WTC11 (cell line): ENCODE data around the gene MALAT1. TPM values are rescaled to one million over a fixed set of nuclear protein-coding genes. Genes with fewer than 3 reads are reported as not detected.
A peak's percentile ranks its signal among the peaks of the same experiment; 100 is the strongest.

Experiments
- ATAC-seq: fragments of 200-7000 bp; cut with Tn5 transposase; 2 replicates; pipeline ENCODE4 v1.10.0; 2021; ENCODE audit warnings: mild to moderate bottlenecking, moderate library complexity
- CTCF ChIA-PET: fragments of 300-600 bp; sonication (Branson Sonifier 250); formaldehyde crosslinking; loops from one replicate; lab custom pipeline; 2021; ENCODE audit warnings: antibody characterized with exemption; lab: Charles Lee
- POLR2A ChIA-PET: fragments of 350-600 bp; sonication (Branson Sonifier 250); formaldehyde crosslinking; loops from one replicate; lab custom pipeline; 2021; ENCODE audit warnings: antibody characterized with exemption; lab: Charles Lee
- DNase-seq: peaks from one replicate; pipeline ENCODE4 v3.0.0; 2021; ENCODE audit warnings: low spot score
- H3K27ac Mint-ChIP-seq: 2 replicates; pipeline ENCODE4 v1.8.0; 2021; ENCODE audit warnings: mixed read lengths
- H3K27me3 Mint-ChIP-seq: 2 replicates; pipeline ENCODE4 v1.8.0; 2021; ENCODE audit warnings: low read depth, mild to moderate bottlenecking, moderate library complexity, mixed read lengths
- H3K36me3 Mint-ChIP-seq: 2 replicates; pipeline ENCODE4 v1.8.0; 2021; ENCODE audit warnings: mixed read lengths
- H3K4me1 Mint-ChIP-seq: 2 replicates; pipeline ENCODE4 v1.8.0; 2022; ENCODE audit warnings: mixed read lengths
- H3K4me3 Mint-ChIP-seq: 2 replicates; pipeline ENCODE4 v1.8.0; 2021; ENCODE audit warnings: mild to moderate bottlenecking, moderate library complexity, mixed read lengths
- H3K9me3 Mint-ChIP-seq: 2 replicates; pipeline ENCODE4 v1.8.0; 2021; ENCODE audit warnings: mixed read lengths
- ATF1 ChIP-seq: sonication (generic); formaldehyde crosslinking; IDR thresholded peaks from 2 replicates; pipeline ENCODE4 v1.8.1; 2023; ENCODE audit warnings: mild to moderate bottlenecking, moderate library complexity, missing genetic modification reagents
- EMX1 ChIP-seq: fragments of 250-450 bp; sonication (Bioruptor Pico); IDR thresholded peaks from 2 replicates; pipeline ENCODE4 v1.8.0; 2021; ENCODE audit warnings: mild to moderate bottlenecking
- ESRRA ChIP-seq: sonication (generic); formaldehyde crosslinking; IDR thresholded peaks from 2 replicates; pipeline ENCODE4 v1.8.1; 2022; ENCODE audit warnings: mild to moderate bottlenecking, missing genetic modification reagents, borderline replicate concordance
- FOXJ3 ChIP-seq: sonication (generic); formaldehyde crosslinking; IDR thresholded peaks from 2 replicates; pipeline ENCODE4 v1.9.0; 2021; ENCODE audit warnings: missing genetic modification reagents, mild to moderate bottlenecking, borderline replicate concordance
- NR1H2 ChIP-seq: sonication (generic); formaldehyde crosslinking; IDR thresholded peaks from 2 replicates; pipeline ENCODE4 v1.9.0; 2021; ENCODE audit warnings: mild to moderate bottlenecking, moderate library complexity, missing genetic modification reagents
- NR2C2 ChIP-seq: sonication (generic); formaldehyde crosslinking; IDR thresholded peaks from 2 replicates; pipeline ENCODE4 v1.8.0; 2022; ENCODE audit warnings: mild to moderate bottlenecking, missing genetic modification reagents
- PRRX2 ChIP-seq: fragments of 250-450 bp; sonication (Bioruptor Pico); IDR thresholded peaks from 2 replicates; pipeline ENCODE4 v1.8.0; 2021; ENCODE audit warnings: mild to moderate bottlenecking
- RELA ChIP-seq: sonication (generic); formaldehyde crosslinking; IDR thresholded peaks from 2 replicates; pipeline ENCODE4 v1.8.1; 2022; ENCODE audit warnings: missing genetic modification reagents, mild to moderate bottlenecking, borderline replicate concordance
- TEAD1 ChIP-seq: sonication (generic); formaldehyde crosslinking; IDR thresholded peaks from 2 replicates; pipeline ENCODE4 v1.8.0; 2022; ENCODE audit warnings: mild to moderate bottlenecking, missing genetic modification reagents
- TEAD4 ChIP-seq: sonication (generic); formaldehyde crosslinking; IDR thresholded peaks from 2 replicates; pipeline ENCODE4 v1.8.0; 2022; ENCODE audit warnings: mild to moderate bottlenecking, missing genetic modification reagents
- ZNF121 ChIP-seq: sonication (generic); formaldehyde crosslinking; IDR thresholded peaks from 2 replicates; pipeline ENCODE4 v1.8.0; 2023; ENCODE audit warnings: missing genetic modification reagents
- ZNF416 ChIP-seq: fragments of 250-450 bp; sonication (Bioruptor Pico); IDR thresholded peaks from 2 replicates; pipeline ENCODE4 v1.9.0; 2021; ENCODE audit warnings: mild to moderate bottlenecking, inconsistent platforms
- ZNF423 ChIP-seq: fragments of 250-450 bp; sonication (Bioruptor Pico); IDR thresholded peaks from 2 replicates; pipeline ENCODE4 v2.1.2; 2022; ENCODE audit warnings: mild to moderate bottlenecking, moderate library complexity
- ZNF671 ChIP-seq: fragments of 250-450 bp; sonication (Bioruptor Pico); IDR thresholded peaks from 2 replicates; pipeline ENCODE4 v1.8.0; 2021; ENCODE audit warnings: mild to moderate bottlenecking
- total RNA-seq: library from RNA; stranded (reverse); gene quantifications from 3 replicates; pipeline ENCODE4 v1.2.3, GENCODE V29; 2021
- TF ChIP-seq, protein P1 (sequence below): sonication (generic); formaldehyde crosslinking; IDR thresholded peaks from 2 replicates; pipeline ENCODE4 v1.8.0; 2023; ENCODE audit warnings: missing genetic modification reagents, mild to moderate bottlenecking, borderline replicate concordance
- TF ChIP-seq, protein P2 (sequence below): fragments of 250-450 bp; sonication (Bioruptor Pico); IDR thresholded peaks from 2 replicates; pipeline ENCODE4 v2.1.2; 2022; ENCODE audit warnings: mild to moderate bottlenecking, moderate library complexity
- TF ChIP-seq, protein P3 (sequence below): sonication (generic); formaldehyde crosslinking; IDR thresholded peaks from 2 replicates; pipeline ENCODE4 v1.8.0; 2022; ENCODE audit warnings: mild to moderate bottlenecking, missing genetic modification reagents
- TF ChIP-seq, protein P4 (sequence below): sonication (generic); formaldehyde crosslinking; IDR thresholded peaks from 2 replicates; pipeline ENCODE4 v1.8.1; 2023; ENCODE audit warnings: mild to moderate bottlenecking, missing genetic modification reagents, moderate library complexity
- TF ChIP-seq, protein P5 (sequence below): sonication (generic); formaldehyde crosslinking; IDR thresholded peaks from 2 replicates; pipeline ENCODE4 v1.8.1; 2022; ENCODE audit warnings: mild to moderate bottlenecking, missing genetic modification reagents, moderate library complexity, borderline replicate concordance
- TF ChIP-seq, protein P6 (sequence below): sonication (generic); formaldehyde crosslinking; IDR thresholded peaks from 2 replicates; pipeline ENCODE4 v1.8.0; 2022; ENCODE audit warnings: missing genetic modification reagents

Gene MALAT1
- total RNA-seq, 1 experiment from 2014 or later = 1,830 TPM

DNA sequence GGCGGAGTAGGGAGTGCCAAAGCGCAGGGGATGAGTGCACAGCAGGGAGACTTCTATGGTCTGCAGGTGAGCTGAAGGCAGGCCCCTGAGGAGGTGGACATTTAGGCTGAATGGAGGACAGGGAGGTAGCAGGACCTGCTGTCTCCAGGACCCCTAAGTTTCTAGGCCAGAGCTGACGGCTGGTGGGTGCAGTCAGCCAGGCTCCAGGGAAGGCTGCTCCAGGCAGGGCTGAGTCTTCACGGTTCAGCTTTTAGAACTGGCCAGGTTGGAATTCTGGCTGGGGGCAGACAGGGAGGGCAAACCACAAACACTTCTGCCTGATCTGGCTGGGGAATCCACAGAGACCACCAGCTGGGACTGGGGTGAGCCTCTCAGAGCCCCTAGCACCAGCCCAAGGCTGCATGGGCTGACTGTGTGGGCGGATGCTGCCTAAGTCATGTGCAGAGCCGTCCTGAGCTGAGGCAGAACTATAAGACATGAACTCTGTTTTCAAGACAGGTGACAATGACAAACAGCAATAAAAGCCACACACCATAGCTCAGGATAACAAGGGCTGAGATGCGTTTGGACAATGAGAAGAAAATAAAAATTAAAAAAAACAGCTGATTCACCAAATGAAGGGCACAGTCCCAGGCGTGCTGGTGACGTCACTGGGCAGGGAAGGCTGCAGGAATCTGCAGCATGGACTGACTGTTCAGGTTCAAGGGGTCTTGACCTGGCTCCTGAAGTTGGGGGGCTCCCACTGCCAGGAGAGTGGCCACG, 10.4 kb upstream of the MALAT1 start:
- peak; percentile 1; the same call in 1 of the 2 replicates for ATAC-seq
- Mint-ChIP-seq H3K9me3 (no peaks in the 10 kb centered on the region), H3K4me1 (peaks cover 91% of the 10 kb centered on the region), H3K27me3 (peaks cover 4% of the 10 kb centered on the region), H3K27ac (peak overlapping the region; percentile 100), H3K36me3 (no peaks in the 10 kb centered on the region), H3K4me3 (peak overlapping the region; percentile 62)
- POLR2A ChIA-PET = interaction anchor here (0.9 to 11.6 kb wide), 10 partner anchors 11 to 172 kb away, joined by 3 to 502 read pairs (median 16); partner anchors contain the start of genes MALAT1 and NEAT1
- TF ChIP-seq, protein P1, sequence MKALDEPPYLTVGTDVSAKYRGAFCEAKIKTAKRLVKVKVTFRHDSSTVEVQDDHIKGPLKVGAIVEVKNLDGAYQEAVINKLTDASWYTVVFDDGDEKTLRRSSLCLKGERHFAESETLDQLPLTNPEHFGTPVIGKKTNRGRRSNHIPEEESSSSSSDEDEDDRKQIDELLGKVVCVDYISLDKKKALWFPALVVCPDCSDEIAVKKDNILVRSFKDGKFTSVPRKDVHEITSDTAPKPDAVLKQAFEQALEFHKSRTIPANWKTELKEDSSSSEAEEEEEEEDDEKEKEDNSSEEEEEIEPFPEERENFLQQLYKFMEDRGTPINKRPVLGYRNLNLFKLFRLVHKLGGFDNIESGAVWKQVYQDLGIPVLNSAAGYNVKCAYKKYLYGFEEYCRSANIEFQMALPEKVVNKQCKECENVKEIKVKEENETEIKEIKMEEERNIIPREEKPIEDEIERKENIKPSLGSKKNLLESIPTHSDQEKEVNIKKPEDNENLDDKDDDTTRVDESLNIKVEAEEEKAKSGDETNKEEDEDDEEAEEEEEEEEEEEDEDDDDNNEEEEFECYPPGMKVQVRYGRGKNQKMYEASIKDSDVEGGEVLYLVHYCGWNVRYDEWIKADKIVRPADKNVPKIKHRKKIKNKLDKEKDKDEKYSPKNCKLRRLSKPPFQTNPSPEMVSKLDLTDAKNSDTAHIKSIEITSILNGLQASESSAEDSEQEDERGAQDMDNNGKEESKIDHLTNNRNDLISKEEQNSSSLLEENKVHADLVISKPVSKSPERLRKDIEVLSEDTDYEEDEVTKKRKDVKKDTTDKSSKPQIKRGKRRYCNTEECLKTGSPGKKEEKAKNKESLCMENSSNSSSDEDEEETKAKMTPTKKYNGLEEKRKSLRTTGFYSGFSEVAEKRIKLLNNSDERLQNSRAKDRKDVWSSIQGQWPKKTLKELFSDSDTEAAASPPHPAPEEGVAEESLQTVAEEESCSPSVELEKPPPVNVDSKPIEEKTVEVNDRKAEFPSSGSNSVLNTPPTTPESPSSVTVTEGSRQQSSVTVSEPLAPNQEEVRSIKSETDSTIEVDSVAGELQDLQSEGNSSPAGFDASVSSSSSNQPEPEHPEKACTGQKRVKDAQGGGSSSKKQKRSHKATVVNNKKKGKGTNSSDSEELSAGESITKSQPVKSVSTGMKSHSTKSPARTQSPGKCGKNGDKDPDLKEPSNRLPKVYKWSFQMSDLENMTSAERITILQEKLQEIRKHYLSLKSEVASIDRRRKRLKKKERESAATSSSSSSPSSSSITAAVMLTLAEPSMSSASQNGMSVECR (CRISPR knock-in tag) = 0 out of 2 replicates have a peak, but pooled peaks have one; percentile 60
- TF ChIP-seq ZNF423 (CRISPR knock-in tag) = peak; percentile 71; the same call in 1 of the 2 replicates
- TF ChIP-seq, protein P2, sequence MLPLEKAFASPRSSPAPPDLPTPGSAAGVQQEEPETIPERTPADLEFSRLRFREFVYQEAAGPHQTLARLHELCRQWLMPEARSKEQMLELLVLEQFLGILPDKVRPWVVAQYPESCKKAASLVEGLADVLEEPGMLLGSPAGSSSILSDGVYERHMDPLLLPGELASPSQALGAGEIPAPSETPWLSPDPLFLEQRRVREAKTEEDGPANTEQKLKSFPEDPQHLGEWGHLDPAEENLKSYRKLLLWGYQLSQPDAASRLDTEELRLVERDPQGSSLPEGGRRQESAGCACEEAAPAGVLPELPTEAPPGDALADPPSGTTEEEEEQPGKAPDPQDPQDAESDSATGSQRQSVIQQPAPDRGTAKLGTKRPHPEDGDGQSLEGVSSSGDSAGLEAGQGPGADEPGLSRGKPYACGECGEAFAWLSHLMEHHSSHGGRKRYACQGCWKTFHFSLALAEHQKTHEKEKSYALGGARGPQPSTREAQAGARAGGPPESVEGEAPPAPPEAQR (CRISPR knock-in tag) = no peak
- 0 out of 2 replicates have a peak, but pooled peaks have one; percentile 24 for TF ChIP-seq TEAD1 (CRISPR knock-in tag)
- CTCF ChIA-PET = interaction anchor here (1.3 to 8.9 kb wide), 9 partner anchors 9 to 110 kb away, joined by 3 to 129 read pairs (median 20); partner anchors contain the start of gene NEAT1
- no peak for DNase-seq

DNA sequence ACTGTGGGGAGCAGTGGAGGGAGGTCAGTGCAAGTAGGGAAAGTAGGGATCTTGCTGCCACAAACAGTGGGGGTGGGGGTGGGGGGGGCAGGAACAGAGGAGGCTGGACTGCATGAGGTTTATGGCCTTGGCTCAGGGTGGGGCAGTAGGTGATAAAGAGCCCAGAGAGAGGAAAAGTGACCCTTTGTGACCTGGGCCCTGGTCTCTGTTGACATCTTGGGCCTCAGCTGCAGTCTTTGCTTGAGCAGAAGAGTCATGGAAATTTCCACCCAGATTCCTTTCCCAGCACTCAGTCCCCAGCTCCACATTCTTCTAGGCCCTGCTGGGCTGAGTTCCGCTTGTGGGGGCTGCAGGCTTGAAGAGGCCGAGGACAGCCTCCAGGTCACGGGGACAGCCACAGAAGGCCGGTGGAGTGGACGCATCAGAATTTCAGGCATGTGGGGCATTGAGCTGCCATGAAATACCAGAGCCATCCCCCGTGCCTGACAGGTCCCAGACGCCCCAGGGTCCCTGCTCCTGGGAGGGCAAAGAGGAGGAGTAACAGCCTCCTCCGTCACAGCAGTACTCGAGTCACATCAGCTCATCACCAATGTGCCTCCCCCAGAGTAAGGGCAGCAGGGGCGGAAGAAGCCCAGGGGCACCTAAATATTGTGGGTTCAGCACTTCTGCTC, 9.7 kb upstream of the MALAT1 start:
- H3K9me3 Mint-ChIP-seq = no peaks in the 10 kb centered on the region
- no peak for TF ChIP-seq EMX1 (CRISPR knock-in tag)
- TF ChIP-seq FOXJ3 (CRISPR knock-in tag) = no peak
- no peak for TF ChIP-seq RELA (CRISPR knock-in tag)
- TF ChIP-seq ATF1 (CRISPR knock-in tag) = no peak
- no peak for TF ChIP-seq ZNF416 (CRISPR knock-in tag)
- TF ChIP-seq, protein P3, sequence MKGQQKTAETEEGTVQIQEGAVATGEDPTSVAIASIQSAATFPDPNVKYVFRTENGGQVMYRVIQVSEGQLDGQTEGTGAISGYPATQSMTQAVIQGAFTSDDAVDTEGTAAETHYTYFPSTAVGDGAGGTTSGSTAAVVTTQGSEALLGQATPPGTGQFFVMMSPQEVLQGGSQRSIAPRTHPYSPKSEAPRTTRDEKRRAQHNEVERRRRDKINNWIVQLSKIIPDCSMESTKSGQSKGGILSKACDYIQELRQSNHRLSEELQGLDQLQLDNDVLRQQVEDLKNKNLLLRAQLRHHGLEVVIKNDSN = peak; percentile 41; the same call in 1 of the 2 replicates
- TF ChIP-seq ZNF671 (CRISPR knock-in tag) = no peak
- TF ChIP-seq, protein P4, sequence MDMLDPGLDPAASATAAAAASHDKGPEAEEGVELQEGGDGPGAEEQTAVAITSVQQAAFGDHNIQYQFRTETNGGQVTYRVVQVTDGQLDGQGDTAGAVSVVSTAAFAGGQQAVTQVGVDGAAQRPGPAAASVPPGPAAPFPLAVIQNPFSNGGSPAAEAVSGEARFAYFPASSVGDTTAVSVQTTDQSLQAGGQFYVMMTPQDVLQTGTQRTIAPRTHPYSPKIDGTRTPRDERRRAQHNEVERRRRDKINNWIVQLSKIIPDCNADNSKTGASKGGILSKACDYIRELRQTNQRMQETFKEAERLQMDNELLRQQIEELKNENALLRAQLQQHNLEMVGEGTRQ (CRISPR knock-in tag) = peak; percentile 45
- no peak for TF ChIP-seq ZNF121 (CRISPR knock-in tag)
- TF ChIP-seq ESRRA (CRISPR knock-in tag) = no peak
- TF ChIP-seq TEAD4 (CRISPR knock-in tag) = no peak
- TF ChIP-seq TEAD1 (CRISPR knock-in tag) = peak; percentile 25; the same call in 1 of the 2 replicates
- TF ChIP-seq, protein P5, sequence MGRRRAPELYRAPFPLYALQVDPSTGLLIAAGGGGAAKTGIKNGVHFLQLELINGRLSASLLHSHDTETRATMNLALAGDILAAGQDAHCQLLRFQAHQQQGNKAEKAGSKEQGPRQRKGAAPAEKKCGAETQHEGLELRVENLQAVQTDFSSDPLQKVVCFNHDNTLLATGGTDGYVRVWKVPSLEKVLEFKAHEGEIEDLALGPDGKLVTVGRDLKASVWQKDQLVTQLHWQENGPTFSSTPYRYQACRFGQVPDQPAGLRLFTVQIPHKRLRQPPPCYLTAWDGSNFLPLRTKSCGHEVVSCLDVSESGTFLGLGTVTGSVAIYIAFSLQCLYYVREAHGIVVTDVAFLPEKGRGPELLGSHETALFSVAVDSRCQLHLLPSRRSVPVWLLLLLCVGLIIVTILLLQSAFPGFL = no peak
- TF ChIP-seq NR2C2 = no peak
- no peak for TF ChIP-seq NR1H2 (CRISPR knock-in tag)
- no peak for TF ChIP-seq PRRX2 (CRISPR knock-in tag)
- TF ChIP-seq, protein P6, sequence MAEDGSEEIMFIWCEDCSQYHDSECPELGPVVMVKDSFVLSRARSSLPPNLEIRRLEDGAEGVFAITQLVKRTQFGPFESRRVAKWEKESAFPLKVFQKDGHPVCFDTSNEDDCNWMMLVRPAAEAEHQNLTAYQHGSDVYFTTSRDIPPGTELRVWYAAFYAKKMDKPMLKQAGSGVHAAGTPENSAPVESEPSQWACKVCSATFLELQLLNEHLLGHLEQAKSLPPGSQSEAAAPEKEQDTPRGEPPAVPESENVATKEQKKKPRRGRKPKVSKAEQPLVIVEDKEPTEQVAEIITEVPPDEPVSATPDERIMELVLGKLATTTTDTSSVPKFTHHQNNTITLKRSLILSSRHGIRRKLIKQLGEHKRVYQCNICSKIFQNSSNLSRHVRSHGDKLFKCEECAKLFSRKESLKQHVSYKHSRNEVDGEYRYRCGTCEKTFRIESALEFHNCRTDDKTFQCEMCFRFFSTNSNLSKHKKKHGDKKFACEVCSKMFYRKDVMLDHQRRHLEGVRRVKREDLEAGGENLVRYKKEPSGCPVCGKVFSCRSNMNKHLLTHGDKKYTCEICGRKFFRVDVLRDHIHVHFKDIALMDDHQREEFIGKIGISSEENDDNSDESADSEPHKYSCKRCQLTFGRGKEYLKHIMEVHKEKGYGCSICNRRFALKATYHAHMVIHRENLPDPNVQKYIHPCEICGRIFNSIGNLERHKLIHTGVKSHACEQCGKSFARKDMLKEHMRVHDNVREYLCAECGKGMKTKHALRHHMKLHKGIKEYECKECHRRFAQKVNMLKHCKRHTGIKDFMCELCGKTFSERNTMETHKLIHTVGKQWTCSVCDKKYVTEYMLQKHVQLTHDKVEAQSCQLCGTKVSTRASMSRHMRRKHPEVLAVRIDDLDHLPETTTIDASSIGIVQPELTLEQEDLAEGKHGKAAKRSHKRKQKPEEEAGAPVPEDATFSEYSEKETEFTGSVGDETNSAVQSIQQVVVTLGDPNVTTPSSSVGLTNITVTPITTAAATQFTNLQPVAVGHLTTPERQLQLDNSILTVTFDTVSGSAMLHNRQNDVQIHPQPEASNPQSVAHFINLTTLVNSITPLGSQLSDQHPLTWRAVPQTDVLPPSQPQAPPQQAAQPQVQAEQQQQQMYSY (CRISPR knock-in tag) = no peak

More for the DNA sequence above, 9.7 kb upstream of the MALAT1 start:
- Mint-ChIP-seq H3K27ac (peak overlapping the region; percentile 100), H3K4me1 (peaks cover 94% of the 10 kb centered on the region), H3K27me3 (peaks cover 4% of the 10 kb centered on the region), H3K4me3 (peak overlapping the region; percentile 62), H3K36me3 (no peaks in the 10 kb centered on the region)
- DNase-seq = peak; percentile 79
- ChIA-PET CTCF (interaction anchor here (1.2 to 8.9 kb wide), 10 partner anchors 8 to 108 kb away, joined by 3 to 129 read pairs (median 18); partner anchors contain the start of genes FAM89B and NEAT1), POLR2A (interaction anchor here (0.9 to 11.6 kb wide), 8 partner anchors 10 to 173 kb away, joined by 3 to 502 read pairs (median 30); partner anchors contain the start of genes MALAT1 and NEAT1)
- ATAC-seq = peak; percentile 5
